GM12878 (cell line): ENCODE data around the gene CTNNA3. TPM values are rescaled to one million over a fixed set of nuclear protein-coding genes. Genes with fewer than 3 reads are reported as not detected.

ENCODE experiments used
- ATF7 ChIP-seq: fragments of 450-650 bp; IDR thresholded peaks from 2 replicates; pipeline ENCODE4 v1.6.1; 2016; ENCODE audit warnings: low read depth, mild to moderate bottlenecking
- EP300 ChIP-seq, 2 experiments: fragments of 150-350 bp in 1 of 2; IDR thresholded peaks; 2 replicates each; pipeline ENCODE4 v1.6.1; 2011 to 2012; ENCODE audit warnings: low read depth in 2 of 2, low read length in 2 of 2, borderline replicate concordance in 1 of 2, improper control_type of control experiment in 1 of 2, inconsistent platforms in 1 of 2; ENCODE audit not compliant: control insufficient read depth in 1 of 2
- HDGF ChIP-seq: fragments of 450-650 bp; IDR thresholded peaks from 2 replicates; pipeline ENCODE4 v1.6.1; 2016; ENCODE audit warnings: antibody characterized with exemption
- MTA3 ChIP-seq: IDR thresholded peaks from 2 replicates; pipeline ENCODE4 v1.6.1; 2012; ENCODE audit warnings: low read length, inconsistent platforms, borderline replicate concordance
- MYB ChIP-seq: fragments of 150-350 bp; IDR thresholded peaks from 2 replicates; pipeline ENCODE4 v1.6.1; 2014; ENCODE audit warnings: mild to moderate bottlenecking, low read depth, low read length, borderline replicate concordance
- RCOR1 ChIP-seq: conservative IDR thresholded peaks from 2 replicates; pipeline ENCODE4 v1.6.1; 2012; ENCODE audit warnings: low read depth, low read length, improper control_type of control experiment
- SMAD5 ChIP-seq: IDR thresholded peaks from 2 replicates; pipeline ENCODE4 v1.6.1; 2016; ENCODE audit warnings: antibody characterized with exemption, low read depth
- ZBTB11 ChIP-seq: fragments of 450-650 bp; formaldehyde crosslinking; IDR thresholded peaks from 2 replicates; pipeline ENCODE4 v1.5.0; 2022; ENCODE audit warnings: mild to moderate bottlenecking, missing genetic modification characterization
- polyA plus RNA-seq, 11 experiments: library from polyadenylated mRNA; depleted of rRNA in 4 of 11; unstranded in 6 of 11; stranded (reverse) in 5 of 11; fragments of >200 nt; fragmentation: Nextera tagmentation in 4 of 11; fragmentation: Illumina TruSeq in 1 of 11; extraction: Ambion mirVana in 4 of 11; extraction: Trizol in 1 of 11; gene quantifications; 1 replicate in 1 of 11; 2 replicates in 10 of 11; pipeline versions ENCODE4 v1.2.1 to v1.2.3, GENCODE V29; 2011 to 2016; ENCODE audit warnings: inconsistent platforms in 2 of 11, missing spikeins in 2 of 11, low read depth in 1 of 11
- total RNA-seq, 4 experiments: library from RNA; depleted of rRNA in 3 of 4; stranded (reverse); fragments of >200 nt in 3 of 4; fragmentation: Illumina TruSeq in 1 of 4; extraction: Trizol in 1 of 4; gene quantifications; 2 replicates each; pipeline versions ENCODE4 v1.2.1 to v1.2.3, GENCODE V29; 2013 to 2021
- TF ChIP-seq, protein P1 (sequence below): IDR thresholded peaks from 2 replicates; pipeline ENCODE4 v1.6.1; 2012; ENCODE audit warnings: mild to moderate bottlenecking, low read depth, low read length

CTNNA3 gene
- total and polyA plus RNA-seq, 10 of the 15 experiments (the other 5 are each of a cell fraction or from before 2014, with no cell fraction given), result under 0.01 to 4.5 (median 0.22) TPM; not detected in 2

GRCh38 chr10:67221939-67222494, 474.0 kb downstream of the CTNNA3 start (continued):
- no peak for TF ChIP-seq ZBTB11 (CRISPR knock-in tag)
- TF ChIP-seq ATF7, result no peak
- TF ChIP-seq EP300 (IDR thresholded peaks at IDR 0.05; ENCODE audit: borderline replicate concordance in 1 of 2, control insufficient read depth in 1 of 2, low read depth in 2 of 2, low read length in 2 of 2), result no peak
- no peak for TF ChIP-seq SMAD5
- TF ChIP-seq MTA3, result no peak
- TF ChIP-seq, protein P1, sequence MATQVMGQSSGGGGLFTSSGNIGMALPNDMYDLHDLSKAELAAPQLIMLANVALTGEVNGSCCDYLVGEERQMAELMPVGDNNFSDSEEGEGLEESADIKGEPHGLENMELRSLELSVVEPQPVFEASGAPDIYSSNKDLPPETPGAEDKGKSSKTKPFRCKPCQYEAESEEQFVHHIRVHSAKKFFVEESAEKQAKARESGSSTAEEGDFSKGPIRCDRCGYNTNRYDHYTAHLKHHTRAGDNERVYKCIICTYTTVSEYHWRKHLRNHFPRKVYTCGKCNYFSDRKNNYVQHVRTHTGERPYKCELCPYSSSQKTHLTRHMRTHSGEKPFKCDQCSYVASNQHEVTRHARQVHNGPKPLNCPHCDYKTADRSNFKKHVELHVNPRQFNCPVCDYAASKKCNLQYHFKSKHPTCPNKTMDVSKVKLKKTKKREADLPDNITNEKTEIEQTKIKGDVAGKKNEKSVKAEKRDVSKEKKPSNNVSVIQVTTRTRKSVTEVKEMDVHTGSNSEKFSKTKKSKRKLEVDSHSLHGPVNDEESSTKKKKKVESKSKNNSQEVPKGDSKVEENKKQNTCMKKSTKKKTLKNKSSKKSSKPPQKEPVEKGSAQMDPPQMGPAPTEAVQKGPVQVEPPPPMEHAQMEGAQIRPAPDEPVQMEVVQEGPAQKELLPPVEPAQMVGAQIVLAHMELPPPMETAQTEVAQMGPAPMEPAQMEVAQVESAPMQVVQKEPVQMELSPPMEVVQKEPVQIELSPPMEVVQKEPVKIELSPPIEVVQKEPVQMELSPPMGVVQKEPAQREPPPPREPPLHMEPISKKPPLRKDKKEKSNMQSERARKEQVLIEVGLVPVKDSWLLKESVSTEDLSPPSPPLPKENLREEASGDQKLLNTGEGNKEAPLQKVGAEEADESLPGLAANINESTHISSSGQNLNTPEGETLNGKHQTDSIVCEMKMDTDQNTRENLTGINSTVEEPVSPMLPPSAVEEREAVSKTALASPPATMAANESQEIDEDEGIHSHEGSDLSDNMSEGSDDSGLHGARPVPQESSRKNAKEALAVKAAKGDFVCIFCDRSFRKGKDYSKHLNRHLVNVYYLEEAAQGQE, result no peak
- TF ChIP-seq RCOR1, result no peak
- TF ChIP-seq HDGF, result no peak
- TF ChIP-seq MYB, result no peak
